ENCODE measurements around the gene NDUFB2. TPM values are rescaled to one million over a fixed set of nuclear protein-coding genes. Genes with fewer than 3 reads are reported as not detected.

The NDUFB2 gene
- total and polyA plus RNA-seq, 2 of the 13 experiments (the other 11 are each of a cell fraction or from before 2014, with no cell fraction given), result 206 to 221 TPM

- no peaks in the 10 kb centered on the region for H3K79me2 ChIP-seq (ENCODE audit: insufficient read depth, low read length)
- ATAC-seq (no peak), FAIRE-seq (no peak), DNase-seq (ENCODE audit: low spot score) (no peak)
- H4K20me1 ChIP-seq (ENCODE audit: insufficient read depth, low read length), result no peaks in the 10 kb centered on the region
- ChIA-PET CTCF (ENCODE audit: low intra/inter-chr PET ratio, low total read pairs) (no interaction called here), POLR2A (no interaction called here)
- no peak overlapping the region for H3K27ac ChIP-seq (ENCODE audit: extremely low read length, insufficient read depth, low read length)
- H3K4me1 ChIP-seq (ENCODE audit: insufficient read depth, low read length), result no peaks in the 10 kb centered on the region
- H2AFZ ChIP-seq (ENCODE audit: low read length), result no peak overlapping the region
- no peaks in the 10 kb centered on the region for H3K27me3 ChIP-seq (ENCODE audit: control insufficient read depth in 1 of 2, insufficient read depth in 2 of 2, low read length in 2 of 2)
- H3K9me3 ChIP-seq (ENCODE audit: low read length), result no peaks in the 10 kb centered on the region
- intact Hi-C loops (cut with micrococcal nuclease; ENCODE audit: unreplicated experiment), result no loop called here
- no peak overlapping the region for H3K4me2 ChIP-seq (ENCODE audit: low read depth, low read length)
- WGBS (ENCODE audit: low lambda C conversion rate), result 98% methylated on average over 2 of the region's 2 CpGs
- no peak overlapping the region for H3K4me3 ChIP-seq (replicated peaks in 1 of 3; ENCODE audit: insufficient read depth in 1 of 3, low read depth in 2 of 3, low read length in 3 of 3)
- H3K9ac ChIP-seq (ENCODE audit: insufficient read depth, low read depth, low read length), result no peak overlapping the region
- in situ Hi-C loops (cut with HindIII; ENCODE audit: extremely low pct_ligation_motif_present, low pct_unique_long_range_greater_than_20kb), result no loop called here
- TF ChIP-seq ZNF232 (CRISPR knock-in tag; IDR thresholded peaks at IDR 0.05; ENCODE audit: borderline replicate concordance), result no peak
- no peak for TF ChIP-seq CCAR2 (optimal IDR thresholded peaks at IDR 0.05; ENCODE audit: low read depth, low read length)
- TF ChIP-seq HNF4A (CRISPR knock-in tag; IDR thresholded peaks at IDR 0.05), result no peak
- no peak for TF ChIP-seq ZNF562 (CRISPR knock-in tag; IDR thresholded peaks at IDR 0.05; ENCODE audit: borderline replicate concordance)
- no peak for TF ChIP-seq BRCA1 (CRISPR knock-in tag; IDR thresholded peaks at IDR 0.05)
- no peak for TF ChIP-seq HNRNPL (IDR thresholded peaks at IDR 0.05; ENCODE audit: low read depth, low read length)
- TF ChIP-seq ZNF451 (CRISPR knock-in tag; IDR thresholded peaks at IDR 0.05), result no peak
- TF ChIP-seq MIER3 (CRISPR knock-in tag; IDR thresholded peaks at IDR 0.05; ENCODE audit: borderline replicate concordance), result no peak
- TF ChIP-seq, protein P1, sequence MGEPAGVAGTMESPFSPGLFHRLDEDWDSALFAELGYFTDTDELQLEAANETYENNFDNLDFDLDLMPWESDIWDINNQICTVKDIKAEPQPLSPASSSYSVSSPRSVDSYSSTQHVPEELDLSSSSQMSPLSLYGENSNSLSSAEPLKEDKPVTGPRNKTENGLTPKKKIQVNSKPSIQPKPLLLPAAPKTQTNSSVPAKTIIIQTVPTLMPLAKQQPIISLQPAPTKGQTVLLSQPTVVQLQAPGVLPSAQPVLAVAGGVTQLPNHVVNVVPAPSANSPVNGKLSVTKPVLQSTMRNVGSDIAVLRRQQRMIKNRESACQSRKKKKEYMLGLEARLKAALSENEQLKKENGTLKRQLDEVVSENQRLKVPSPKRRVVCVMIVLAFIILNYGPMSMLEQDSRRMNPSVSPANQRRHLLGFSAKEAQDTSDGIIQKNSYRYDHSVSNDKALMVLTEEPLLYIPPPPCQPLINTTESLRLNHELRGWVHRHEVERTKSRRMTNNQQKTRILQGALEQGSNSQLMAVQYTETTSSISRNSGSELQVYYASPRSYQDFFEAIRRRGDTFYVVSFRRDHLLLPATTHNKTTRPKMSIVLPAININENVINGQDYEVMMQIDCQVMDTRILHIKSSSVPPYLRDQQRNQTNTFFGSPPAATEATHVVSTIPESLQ (CRISPR knock-in tag; conservative IDR thresholded peaks at IDR 0.05), result no peak
- TF ChIP-seq KAT8 (CRISPR knock-in tag; IDR thresholded peaks at IDR 0.05), result no peak
- no TSS peak for BruUV-seq (replicated peaks)
- H3K36me3 ChIP-seq (replicated peaks in 1 of 2; ENCODE audit: control insufficient read depth in 1 of 2, insufficient read depth in 2 of 2, low read length in 2 of 2), result peaks cover 8 to 20% of the 10 kb centered on the region in 2 experiments; a peak in 3 of 5 replicates
These were observed 38.2 kb downstream of the NDUFB2 start for GRCh38 chr7:140734729-140735128.
